CD14-positive monocyte (primary cell): Measurements from ENCODE around the gene FDXACB1. TPM values are rescaled to one million over a fixed set of nuclear protein-coding genes. Genes with fewer than 3 reads are reported as not detected.

ENCODE experiments used
- DNase-seq, 3 donors: peaks; one replicate each; pipeline ENCODE4 v3.0.0-alpha.2; 2011 to 2022
- H2AFZ ChIP-seq: 2 replicates; pipeline ENCODE4 v1.6.0; 2012; ENCODE audit warnings: mild to moderate bottlenecking, low read depth, low read length, inconsistent platforms; ENCODE audit not compliant: insufficient read depth, poor library complexity, severe bottlenecking
- H3K27ac ChIP-seq, 2 donors: 1 replicate in 1 of 2; 2 replicates in 1 of 2; pipeline ENCODE4 v1.5.1; 2012 to 2013; ENCODE audit warnings: low read length in 2 of 2, control low read depth in 1 of 2, inconsistent platforms in 1 of 2, low read depth in 1 of 2, mild to moderate bottlenecking in 1 of 2
- H3K27me3 ChIP-seq, 2 donors: one replicate each; pipeline versions ENCODE4 v1.6.0 to v1.6.1; 2011 to 2013; ENCODE audit warnings: low read length in 2 of 2; ENCODE audit not compliant: control insufficient read depth in 2 of 2, insufficient read depth in 2 of 2
- H3K36me3 ChIP-seq, 2 donors: replicated peaks in 1 of 2; 1 replicate in 1 of 2; 2 replicates in 1 of 2; pipeline versions ENCODE4 v1.5.1 to v1.6.1; 2012 to 2013; ENCODE audit warnings: low read length in 2 of 2, control low read depth in 1 of 2, inconsistent platforms in 1 of 2, mild to moderate bottlenecking in 1 of 2; ENCODE audit not compliant: insufficient read depth in 2 of 2, control insufficient read depth in 1 of 2
- H3K4me1 ChIP-seq, 2 donors: 1 replicate in 1 of 2; 2 replicates in 1 of 2; pipeline versions ENCODE4 v1.5.1 to v1.6.1; 2012 to 2013; ENCODE audit warnings: low read length in 2 of 2, control low read depth in 1 of 2, inconsistent platforms in 1 of 2, mild to moderate bottlenecking in 1 of 2, moderate library complexity in 1 of 2; ENCODE audit not compliant: insufficient read depth in 2 of 2, control insufficient read depth in 1 of 2
- H3K4me2 ChIP-seq: replicated peaks from 2 replicates; pipeline ENCODE3; 2012; ENCODE audit warnings: low read length, moderate library complexity, mild to moderate bottlenecking; ENCODE audit not compliant: poor library complexity, severe bottlenecking; ENCODE audit errors: extremely low read depth
- H3K4me3 ChIP-seq, 3 experiments: fragments of 200-600 bp in 1 of 3; sonication (generic) in 1 of 3; replicated peaks in 1 of 3; 1 replicate in 2 of 3; 2 replicates in 1 of 3; pipeline ENCODE4 v1.5.1; 2011 to 2013; ENCODE audit warnings: low read length in 3 of 3, mild to moderate bottlenecking in 3 of 3, control low read depth in 2 of 3, low read depth in 2 of 3, inconsistent platforms in 1 of 3, moderate library complexity in 1 of 3
- H3K79me2 ChIP-seq: 2 replicates; pipeline ENCODE4 v1.6.0; 2012; ENCODE audit warnings: mild to moderate bottlenecking, control low read depth, inconsistent platforms, low read length, moderate library complexity; ENCODE audit not compliant: insufficient read depth
- H3K9ac ChIP-seq: 2 replicates; pipeline ENCODE4 v1.6.0; 2017; ENCODE audit warnings: low read length, mild to moderate bottlenecking; ENCODE audit not compliant: insufficient read depth, poor library complexity, severe bottlenecking
- H3K9me3 ChIP-seq, 2 donors: replicated peaks in 1 of 2; 1 replicate in 1 of 2; 2 replicates in 1 of 2; pipeline versions ENCODE4 v1.5.1 to v1.6.1; 2012 to 2013; ENCODE audit warnings: low read length in 2 of 2, control low read depth in 1 of 2; ENCODE audit not compliant: control insufficient read depth in 1 of 2, insufficient read depth in 1 of 2
- H4K20me1 ChIP-seq: 2 replicates; pipeline ENCODE4 v1.6.0; 2012; ENCODE audit warnings: mild to moderate bottlenecking, low read length, control low read depth, moderate library complexity; ENCODE audit not compliant: insufficient read depth
- H3K27ac Mint-ChIP-seq, 7 donors: one replicate each; pipeline ENCODE4 v1.8.0; 2020; ENCODE audit warnings: mild to moderate bottlenecking in 7 of 7, mixed read lengths in 7 of 7, moderate library complexity in 6 of 7, inconsistent platforms in 2 of 7
- H3K27me3 Mint-ChIP-seq, 3 donors: one replicate each; pipeline ENCODE4 v1.8.0; 2021 to 2022; ENCODE audit warnings: low read depth in 3 of 3, mild to moderate bottlenecking in 3 of 3, mixed read lengths in 3 of 3, moderate library complexity in 3 of 3, inconsistent platforms in 1 of 3
- H3K36me3 Mint-ChIP-seq, 2 donors: one replicate each; pipeline ENCODE4 v1.8.0; 2020; ENCODE audit warnings: mixed read lengths in 2 of 2, inconsistent platforms in 1 of 2, mild to moderate bottlenecking in 1 of 2
- H3K4me1 Mint-ChIP-seq: one replicate; pipeline ENCODE4 v1.8.0; 2020; ENCODE audit warnings: mild to moderate bottlenecking, mixed read lengths
- H3K4me3 Mint-ChIP-seq, 2 donors: one replicate each; pipeline ENCODE4 v1.8.0; 2020; ENCODE audit warnings: mild to moderate bottlenecking in 2 of 2, mixed read lengths in 2 of 2, moderate library complexity in 1 of 2
- H3K9me3 Mint-ChIP-seq, 7 donors: one replicate each; pipeline ENCODE4 v1.8.0; 2020 to 2022; ENCODE audit warnings: mixed read lengths in 7 of 7, mild to moderate bottlenecking in 6 of 7, moderate library complexity in 6 of 7, inconsistent platforms in 2 of 7
- WGBS: methylation state at CpG from one replicate; pipeline ENCODE4 v1.1.5; 2013; ENCODE audit warnings: missing lambda C conversion rate; ENCODE audit not compliant: insufficient coverage; 5-methylcytosine and 5-hydroxymethylcytosine counted together
- intact Hi-C, 2 donors: fragments of 100-400 bp; cut with micrococcal nuclease; formaldehyde crosslinking; loops; one replicate each; pipeline versions ENCODE4 v1.15.0 to v1.15.1; 2023
- polyA plus RNA-seq, 3 donors: library from polyadenylated mRNA; depleted of rRNA in 1 of 3; unstranded in 2 of 3; stranded (reverse) in 1 of 3; fragments of 300-500 nt in 2 of 3; fragments of >200 nt in 1 of 3; fragmentation: Illumina TruSeq in 2 of 3; gene quantifications; 1 replicate in 2 of 3; 2 replicates in 1 of 3; pipeline ENCODE4 v1.2.3, GENCODE V29; 2012 to 2021
- TF ChIP-seq, protein P1 (sequence below): fragments of 200-600 bp; IDR thresholded peaks from one replicate; pipeline ENCODE4 v1.8.0; 2022; ENCODE audit warnings: antibody characterized with exemption, mild to moderate bottlenecking

The FDXACB1 gene
- polyA plus RNA-seq, 3 donors, result 1.9 to 2.3 (median 2.0) TPM

DNA sequence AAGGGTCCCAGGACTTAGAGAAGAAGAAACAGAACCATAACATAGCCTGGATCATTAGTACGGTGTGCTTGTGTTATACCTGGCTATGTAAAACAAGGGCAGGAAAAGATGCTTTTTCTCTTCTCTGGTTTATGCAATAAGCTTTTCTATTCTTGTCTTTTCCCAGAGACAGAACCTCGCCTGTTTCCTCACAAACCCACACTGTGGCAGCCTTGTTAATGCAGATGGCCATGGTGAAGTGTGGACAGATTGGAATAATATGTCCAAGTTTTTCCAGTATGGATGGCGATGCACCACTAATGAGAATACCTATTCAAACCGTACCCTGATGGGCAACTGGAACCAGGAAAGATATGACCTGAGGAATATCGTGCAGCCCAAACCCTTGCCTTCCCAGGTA, 3.2 kb upstream of the FDXACB1 start:
- no peak overlapping the region for H3K27ac ChIP-seq
- no peaks in the 10 kb centered on the region for H3K36me3 Mint-ChIP-seq
- H3K36me3 ChIP-seq, result no peaks in the 10 kb centered on the region
- no peak overlapping the region for H3K4me2 ChIP-seq
- no peaks in the 10 kb centered on the region for H3K9me3 ChIP-seq
- 92% methylated on average over 2 of the region's 5 CpGs for WGBS
- H3K27ac Mint-ChIP-seq, result peak overlapping the region in 2 of 7 donors; percentile 28 to 67
- H4K20me1 ChIP-seq, result no peaks in the 10 kb centered on the region
- H3K4me1 Mint-ChIP-seq, result peaks cover 39% of the 10 kb centered on the region
- H2AFZ ChIP-seq, result peak overlapping the region; percentile 32
- no peak overlapping the region for H3K9ac ChIP-seq
- H3K4me3 Mint-ChIP-seq, result no peak overlapping the region
- DNase-seq, result no peak
- H3K79me2 ChIP-seq, result no peaks in the 10 kb centered on the region
- H3K27me3 Mint-ChIP-seq, result peaks cover 0 to 4% (median 2%) of the 10 kb centered on the region in 3 donors
- peaks cover 0 to 3% (median 0%) of the 10 kb centered on the region in 7 donors for H3K9me3 Mint-ChIP-seq
- TF ChIP-seq, protein P1, sequence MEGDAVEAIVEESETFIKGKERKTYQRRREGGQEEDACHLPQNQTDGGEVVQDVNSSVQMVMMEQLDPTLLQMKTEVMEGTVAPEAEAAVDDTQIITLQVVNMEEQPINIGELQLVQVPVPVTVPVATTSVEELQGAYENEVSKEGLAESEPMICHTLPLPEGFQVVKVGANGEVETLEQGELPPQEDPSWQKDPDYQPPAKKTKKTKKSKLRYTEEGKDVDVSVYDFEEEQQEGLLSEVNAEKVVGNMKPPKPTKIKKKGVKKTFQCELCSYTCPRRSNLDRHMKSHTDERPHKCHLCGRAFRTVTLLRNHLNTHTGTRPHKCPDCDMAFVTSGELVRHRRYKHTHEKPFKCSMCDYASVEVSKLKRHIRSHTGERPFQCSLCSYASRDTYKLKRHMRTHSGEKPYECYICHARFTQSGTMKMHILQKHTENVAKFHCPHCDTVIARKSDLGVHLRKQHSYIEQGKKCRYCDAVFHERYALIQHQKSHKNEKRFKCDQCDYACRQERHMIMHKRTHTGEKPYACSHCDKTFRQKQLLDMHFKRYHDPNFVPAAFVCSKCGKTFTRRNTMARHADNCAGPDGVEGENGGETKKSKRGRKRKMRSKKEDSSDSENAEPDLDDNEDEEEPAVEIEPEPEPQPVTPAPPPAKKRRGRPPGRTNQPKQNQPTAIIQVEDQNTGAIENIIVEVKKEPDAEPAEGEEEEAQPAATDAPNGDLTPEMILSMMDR, result no peak
- H3K27me3 ChIP-seq, result no peaks in the 10 kb centered on the region
- intact Hi-C loops, result no loop called here
- H3K4me1 ChIP-seq, result peaks cover 33 to 41% of the 10 kb centered on the region in 2 donors
- no peak overlapping the region for H3K4me3 ChIP-seq

DNA sequence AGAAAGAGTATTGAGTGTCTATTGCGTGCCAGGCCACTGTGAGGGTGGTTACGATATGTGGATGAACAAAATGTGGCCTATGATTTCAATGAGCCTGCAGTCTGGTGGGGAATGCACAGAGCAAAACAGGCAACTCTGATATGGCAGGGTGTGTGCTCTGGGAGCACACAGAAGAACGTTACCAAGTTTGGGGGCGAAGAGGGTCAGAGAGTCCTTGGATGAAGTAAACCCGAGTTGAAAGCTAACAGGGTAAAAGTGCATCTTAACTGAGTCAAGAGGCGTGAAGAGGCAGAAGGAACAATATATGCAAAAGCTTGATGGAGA, 634 bp upstream of the FDXACB1 start:
- peak overlapping the region; percentile 88 to 95 for H3K4me3 Mint-ChIP-seq
- H3K36me3 Mint-ChIP-seq, result peaks cover 10 to 11% of the 10 kb centered on the region in 2 donors
- peaks cover 35% of the 10 kb centered on the region for H3K4me1 Mint-ChIP-seq
- Histone ChIP-seq H3K9me3 (no peaks in the 10 kb centered on the region), H3K27ac (peak overlapping the region; percentile 96 to 100), H3K4me1 (peaks cover 29 to 35% of the 10 kb centered on the region in 2 donors), H3K4me3 (peak overlapping the region; percentile 67 to 82 (median 71)), H3K27me3 (no peaks in the 10 kb centered on the region), H3K36me3 (peaks cover 4 to 12% of the 10 kb centered on the region in 2 donors), H2AFZ (peak overlapping the region; percentile 89), H3K79me2 (no peaks in the 10 kb centered on the region), H4K20me1 (no peaks in the 10 kb centered on the region), H3K9ac (peak overlapping the region; percentile 87), H3K4me2 (peak overlapping the region; percentile 96)
- H3K27ac Mint-ChIP-seq, result peak overlapping the region; percentile 99 to 100 (median 100)
- 48% methylated on average over 6 of the region's 6 CpGs for WGBS
- peaks cover 0 to 3% (median 0%) of the 10 kb centered on the region in 7 donors for H3K9me3 Mint-ChIP-seq
- TF ChIP-seq, protein P1, result no peak
- H3K27me3 Mint-ChIP-seq, result peaks cover 0 to 4% (median 2%) of the 10 kb centered on the region in 3 donors
- intact Hi-C loops, result loop anchor here (2.0 to 10.0 kb wide), 3 partner anchors 47 to 195 kb away; partner anchors contain the start of genes NKAPD1 (in 2 of the 2) and PIH1D2 (in 2 of the 2)
- no peak for DNase-seq
